Muscle of leg (tissue), 11 donors: ENCODE measurements around the gene MRLN. TPM values are rescaled to one million over a fixed set of nuclear protein-coding genes. Genes with fewer than 3 reads are reported as not detected.

Experiments
- DNase-seq: peaks from one replicate; pipeline ENCODE4 v3.0.0; 2013
- H3K27ac ChIP-seq: one replicate; pipeline ENCODE4 v1.5.1; 2013; ENCODE audit warnings: mild to moderate bottlenecking, low read length, control low read depth
- H3K27me3 ChIP-seq: one replicate; pipeline ENCODE4 v1.6.1; 2013; ENCODE audit warnings: low read length; ENCODE audit not compliant: control insufficient read depth, insufficient read depth
- H3K36me3 ChIP-seq: one replicate; pipeline ENCODE4 v1.6.1; 2013; ENCODE audit warnings: low read length; ENCODE audit not compliant: control insufficient read depth, insufficient read depth
- H3K4me1 ChIP-seq: one replicate; pipeline ENCODE4 v1.6.1; 2013; ENCODE audit warnings: low read length; ENCODE audit not compliant: control insufficient read depth, insufficient read depth
- H3K4me3 ChIP-seq: one replicate; pipeline ENCODE4 v1.5.1; 2013; ENCODE audit warnings: low read length, control low read depth
- H3K9me3 ChIP-seq: replicated peaks from 2 replicates; pipeline ENCODE4 v1.6.1; 2013; ENCODE audit warnings: low read depth, low read length; ENCODE audit not compliant: control insufficient read depth
- WGBS: methylation state at CpG from one replicate; pipeline ENCODE4 v1.1.5; 2013; ENCODE audit warnings: missing lambda C conversion rate; ENCODE audit not compliant: insufficient coverage; 5-methylcytosine and 5-hydroxymethylcytosine counted together
- polyA plus RNA-seq, 8 donors: library from polyadenylated mRNA; unstranded; fragments of 120-200 nt; gene quantifications; one replicate each; pipeline versions ENCODE4 v1.2.1 to v1.2.3, GENCODE V29; 2013; ENCODE audit warnings: inconsistent platforms in 1 of 8, low replicate concordance in 1 of 8; ENCODE audit not compliant: insufficient read length in 8 of 8, insufficient read depth in 1 of 8
- total RNA-seq: library from RNA; stranded (reverse); fragments of 120-200 nt; gene quantifications from one replicate; pipeline ENCODE4 v1.2.4, GENCODE V29; 2013

Gene MRLN
- total and polyA plus RNA-seq, 9 donors = 121 to 254 (median 154) TPM

DNA sequence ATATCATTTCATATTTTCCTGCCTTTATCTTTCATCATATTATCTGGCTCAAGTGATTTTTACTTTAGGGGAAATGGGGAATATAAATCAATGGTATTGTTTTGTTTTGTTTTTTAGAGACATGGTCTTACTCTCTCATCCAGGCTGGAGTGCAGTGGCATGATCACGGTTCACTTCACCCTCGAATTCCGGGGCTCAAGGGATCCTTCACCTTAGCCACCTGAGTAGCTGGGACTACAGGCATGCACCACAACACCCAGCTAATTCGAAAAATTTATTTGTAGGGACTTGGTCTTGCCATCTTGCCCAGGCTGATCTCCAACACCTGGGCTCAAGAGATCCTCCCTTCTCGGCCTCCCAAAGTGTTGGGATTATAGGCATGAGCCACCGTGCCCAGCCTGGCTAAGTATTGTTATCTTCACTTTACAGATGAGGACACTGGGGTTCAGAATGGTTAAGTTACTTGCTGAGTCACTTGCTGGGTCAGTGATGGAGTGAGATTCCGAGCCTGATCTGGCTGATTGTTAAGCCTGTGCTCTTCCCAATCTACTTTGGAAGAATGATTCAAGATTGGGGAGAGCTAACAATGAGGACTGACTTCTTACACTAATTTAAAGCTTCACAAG, 39.9 kb downstream of the MRLN start:
- Histone ChIP-seq H3K27me3 (peaks cover 26% of the 10 kb centered on the region), H3K4me3 (no peak overlapping the region), H3K4me1 (peaks cover 9% of the 10 kb centered on the region), H3K27ac (no peak overlapping the region), H3K9me3 (no peaks in the 10 kb centered on the region), H3K36me3 (no peaks in the 10 kb centered on the region)
- no peak for DNase-seq
- 89% methylated on average over 3 of the region's 7 CpGs for WGBS

DNA sequence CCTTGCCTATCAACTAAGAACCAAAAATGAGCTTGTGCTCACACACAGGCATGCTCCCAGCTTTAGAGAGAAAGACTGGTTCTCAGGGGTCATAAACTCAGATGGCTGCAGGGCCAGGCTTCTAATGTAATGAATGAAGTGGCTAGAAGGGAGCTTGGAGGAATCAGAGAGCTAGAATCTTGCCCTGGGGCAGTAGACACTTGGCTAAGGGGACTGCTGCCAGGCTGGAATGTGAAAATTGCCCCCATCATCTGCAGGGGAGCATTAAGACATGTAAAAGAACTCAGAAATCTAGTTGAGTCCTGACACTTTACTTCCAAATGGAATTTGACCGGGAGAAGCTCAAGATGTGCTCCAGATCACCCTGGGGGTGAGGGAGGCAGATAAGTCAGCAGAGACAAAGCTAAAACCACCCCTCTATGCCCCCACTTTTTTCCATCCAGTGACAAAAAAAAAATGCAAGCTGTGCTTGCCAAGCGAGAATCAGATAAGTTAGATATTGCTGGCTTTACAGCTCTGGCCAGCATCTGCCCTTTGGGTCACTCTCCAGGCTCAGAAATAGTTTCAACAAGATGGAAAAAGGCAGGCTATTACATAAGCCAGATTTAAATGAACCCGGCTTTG, 41.3 kb downstream of the MRLN start:
- H3K9me3 ChIP-seq = no peaks in the 10 kb centered on the region
- WGBS = 75% methylated on average over 1 of the region's 3 CpGs
- peaks cover 26% of the 10 kb centered on the region for H3K27me3 ChIP-seq
- no peaks in the 10 kb centered on the region for H3K36me3 ChIP-seq
- H3K4me3 ChIP-seq = no peak overlapping the region
- no peak for DNase-seq
- H3K27ac ChIP-seq = no peak overlapping the region
- peaks cover 9% of the 10 kb centered on the region for H3K4me1 ChIP-seq

DNA sequence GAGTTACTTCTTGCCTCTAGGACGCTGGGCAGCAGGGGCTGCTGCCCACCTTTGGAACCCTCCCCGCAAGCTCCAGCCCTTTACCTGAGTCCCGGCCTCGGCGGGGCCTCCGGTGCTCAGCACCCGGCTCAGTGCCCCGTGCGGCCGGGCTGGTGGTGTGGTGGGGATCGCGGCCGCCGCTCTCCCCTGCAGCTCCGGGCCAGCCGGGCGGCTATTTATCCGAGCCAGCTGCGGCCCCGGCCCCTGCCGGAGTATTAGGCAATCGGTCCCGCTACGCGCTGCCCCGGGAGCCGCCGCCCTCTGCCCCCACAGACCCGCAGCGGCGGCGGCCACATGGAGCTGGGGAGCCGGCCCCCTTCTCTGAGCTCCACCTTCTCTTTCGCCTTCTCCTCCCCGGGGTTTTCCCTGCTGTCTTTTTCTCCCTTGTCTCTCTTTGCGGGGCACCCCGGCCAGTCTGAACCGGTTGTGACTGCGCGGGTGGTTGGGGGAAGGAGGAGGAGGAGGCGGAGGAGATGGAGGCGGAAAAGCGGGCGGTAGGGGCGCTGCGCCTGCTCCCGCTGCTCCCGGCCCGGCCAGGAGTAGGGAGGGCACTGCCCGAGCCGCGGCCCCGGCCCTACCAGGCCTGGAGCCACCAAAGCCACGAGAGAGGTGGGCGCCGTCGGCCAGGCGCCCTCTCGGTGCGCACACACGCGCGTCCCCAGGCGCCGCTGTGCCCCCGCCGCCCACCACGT, 43.7 kb downstream of the MRLN start, which contains the start of gene SLC16A9:
Gene SLC16A9 (minus strand): TSS at position 456 of the 731 bp plus-strand sequence. CDS start 25,559 bp downstream, outside the sequence.
- Histone ChIP-seq H3K27ac (no peak within 1 kb of the TSS), H3K4me3 (peak within 1 kb of the TSS; percentile 68), H3K4me1 (peaks cover 9% of the 10 kb centered on the region), H3K36me3 (no peaks in the 10 kb centered on the region), H3K27me3 (peaks cover 23% of the 10 kb centered on the region), H3K9me3 (no peaks in the 10 kb centered on the region)
- DNase-seq = peak; percentile 82
- under 1% methylated on average over 60 of the region's 68 CpGs for WGBS

DNA sequence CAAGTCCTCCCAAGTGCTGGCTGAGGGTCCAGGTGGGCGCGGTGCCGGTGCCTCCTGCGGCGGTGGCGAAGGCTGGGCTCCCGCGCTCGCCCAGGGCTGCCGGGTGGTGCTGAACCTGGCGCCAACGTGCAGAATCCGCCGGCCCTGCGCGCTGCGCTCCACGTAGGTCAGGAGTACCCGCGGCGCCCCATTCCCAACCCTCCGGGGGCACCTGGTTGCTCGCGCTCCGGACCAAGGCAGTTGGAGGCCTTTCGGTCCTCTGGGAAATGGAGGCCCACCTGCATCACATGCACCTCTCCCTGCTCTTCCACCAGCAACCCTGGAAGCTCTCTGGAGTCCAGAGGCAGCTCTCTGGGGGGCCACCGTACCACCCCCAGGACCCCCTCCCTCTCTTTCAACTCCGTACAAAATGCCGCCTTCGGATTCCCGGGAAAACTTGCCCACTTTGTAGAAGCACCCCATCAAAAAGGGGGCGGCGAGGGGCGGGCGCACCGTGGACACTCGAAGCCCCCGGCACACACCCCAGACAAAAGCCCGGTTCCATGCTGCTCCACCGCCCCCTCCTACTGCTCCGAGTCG, 44.4 kb downstream of the MRLN start:
- Histone ChIP-seq H3K27me3 (peaks cover 23% of the 10 kb centered on the region), H3K27ac (no peak overlapping the region), H3K36me3 (no peaks in the 10 kb centered on the region), H3K9me3 (no peaks in the 10 kb centered on the region), H3K4me1 (peaks cover 9% of the 10 kb centered on the region), H3K4me3 (peak overlapping the region; percentile 68)
- under 1% methylated on average over 39 of the region's 42 CpGs for WGBS
- peak; percentile 20 for DNase-seq

DNA sequence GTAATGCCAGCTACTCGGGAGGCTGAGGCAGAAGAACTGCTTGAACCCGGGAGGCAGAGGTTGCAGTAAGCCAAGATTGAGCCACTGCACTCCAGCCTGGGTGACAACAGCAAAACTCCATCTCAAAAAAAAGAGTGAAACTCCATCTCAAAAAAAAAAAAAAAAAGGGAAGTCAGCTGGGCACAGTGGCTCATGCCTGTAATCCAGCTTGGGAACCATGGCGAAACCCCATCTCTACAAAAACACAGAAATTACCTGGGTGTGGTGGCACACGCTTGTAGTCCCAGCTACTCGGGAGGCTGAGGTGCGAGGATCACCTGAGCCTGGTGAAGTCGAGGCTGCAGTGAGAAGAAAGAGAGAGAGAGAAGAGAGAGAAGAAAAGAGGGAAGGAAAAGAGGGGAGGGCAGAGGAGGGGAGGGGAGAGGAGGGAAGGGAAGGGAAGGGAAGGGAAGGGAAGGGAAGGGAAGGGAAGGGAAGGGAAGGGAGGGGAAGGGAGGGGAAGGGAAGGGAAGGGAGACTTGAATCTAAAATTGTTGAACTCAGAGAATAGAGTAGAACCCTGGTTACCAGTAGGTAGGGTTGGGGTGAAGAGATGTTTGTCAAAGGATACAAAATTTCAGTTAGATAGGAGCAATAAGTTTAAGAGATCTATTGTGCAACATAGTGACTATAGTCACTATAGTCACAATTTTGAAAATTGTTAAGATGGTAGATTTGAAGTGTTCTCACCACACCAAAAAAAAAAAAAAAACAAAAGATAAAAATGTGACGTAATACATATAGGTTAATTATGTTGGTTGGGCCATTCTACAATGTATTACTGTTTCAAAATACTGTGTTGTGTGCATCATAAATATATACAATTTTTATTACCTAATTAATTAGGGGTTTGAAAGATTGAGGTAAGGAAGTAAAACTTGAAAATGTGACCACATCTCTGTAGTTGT, 46.1 kb downstream of the MRLN start:
- Histone ChIP-seq H3K27ac (no peak overlapping the region), H3K4me1 (peaks cover 9% of the 10 kb centered on the region), H3K27me3 (peaks cover 18% of the 10 kb centered on the region), H3K4me3 (no peak overlapping the region), H3K36me3 (no peaks in the 10 kb centered on the region), H3K9me3 (no peaks in the 10 kb centered on the region)
- DNase-seq = no peak
- 100% methylated on average over 3 of the region's 8 CpGs for WGBS

DNA sequence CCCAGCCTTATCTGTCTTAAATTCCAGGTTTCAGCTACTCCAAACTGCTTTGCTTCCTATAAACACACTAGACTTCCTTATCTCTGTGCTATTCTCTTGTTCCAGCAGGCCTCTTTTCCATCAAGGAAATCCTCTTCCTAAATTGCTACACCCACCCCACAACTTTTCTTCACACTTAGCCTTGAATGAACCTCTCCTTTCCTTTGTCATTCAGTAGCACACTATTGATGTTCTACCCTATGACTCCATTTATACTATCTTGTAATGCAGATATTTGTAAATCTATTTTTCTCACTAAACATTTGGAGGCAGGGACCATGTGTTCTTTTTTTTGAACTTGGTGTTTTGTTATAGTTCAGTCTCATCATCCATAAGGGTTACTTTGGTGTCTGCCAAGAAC, 47.3 kb downstream of the MRLN start:
- Histone ChIP-seq H3K4me3 (no peak overlapping the region), H3K9me3 (no peaks in the 10 kb centered on the region), H3K4me1 (peaks cover 9% of the 10 kb centered on the region), H3K27me3 (peaks cover 13% of the 10 kb centered on the region), H3K36me3 (no peaks in the 10 kb centered on the region), H3K27ac (no peak overlapping the region)
- no peak for DNase-seq

DNA sequence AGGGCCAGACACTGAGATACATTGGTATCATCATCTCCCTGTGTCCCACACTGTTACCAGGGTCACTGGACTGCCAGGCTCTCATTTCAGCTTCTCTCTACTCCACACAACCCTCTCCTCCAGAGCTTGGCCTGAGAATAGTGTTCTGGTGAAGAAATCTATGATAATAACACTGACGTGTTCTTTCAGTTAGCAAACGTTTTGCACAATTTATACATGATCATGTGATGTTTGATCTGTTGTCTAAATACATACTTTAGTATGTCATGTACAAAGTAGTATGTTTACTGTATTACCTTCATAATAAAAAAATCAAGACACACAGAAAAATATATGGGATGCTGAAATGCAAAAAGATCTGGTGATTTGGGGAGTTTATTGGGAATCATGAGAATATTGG, 48.6 kb downstream of the MRLN start:
- no CpG with 5 or more reads among the region's 2 CpGs for WGBS
- peaks cover 9% of the 10 kb centered on the region for H3K4me1 ChIP-seq
- no peaks in the 10 kb centered on the region for H3K36me3 ChIP-seq
- H3K27ac ChIP-seq = no peak overlapping the region
- H3K4me3 ChIP-seq = no peak overlapping the region
- no peak for DNase-seq
- no peaks in the 10 kb centered on the region for H3K9me3 ChIP-seq
- H3K27me3 ChIP-seq = peaks cover 9% of the 10 kb centered on the region

DNA sequence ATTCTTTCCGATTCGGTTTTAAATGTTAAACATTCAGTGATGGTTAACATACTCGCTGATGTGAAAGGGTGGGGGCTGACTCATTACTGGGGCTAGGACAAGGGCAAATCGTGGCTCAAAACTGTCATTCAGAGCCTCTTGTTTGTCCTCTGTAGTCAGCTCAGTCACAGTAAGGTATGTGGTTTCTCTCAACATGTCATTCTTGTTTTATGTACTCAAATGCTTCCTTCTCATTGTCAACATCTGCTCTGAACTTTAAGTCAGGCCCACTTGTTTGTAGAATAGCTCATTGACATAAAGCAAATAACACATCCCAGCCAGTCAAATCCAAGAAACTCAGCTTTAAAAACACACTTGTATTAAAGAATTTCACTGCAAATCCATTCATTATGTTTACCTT, 50.9 kb downstream of the MRLN start:
- WGBS = 95% methylated on average over 3 of the region's 4 CpGs
- H3K27me3 ChIP-seq = no peaks in the 10 kb centered on the region
- no peak overlapping the region for H3K27ac ChIP-seq
- H3K9me3 ChIP-seq = no peaks in the 10 kb centered on the region
- no peak overlapping the region for H3K4me3 ChIP-seq
- no peaks in the 10 kb centered on the region for H3K36me3 ChIP-seq
- H3K4me1 ChIP-seq = no peaks in the 10 kb centered on the region
- no peak for DNase-seq

DNA sequence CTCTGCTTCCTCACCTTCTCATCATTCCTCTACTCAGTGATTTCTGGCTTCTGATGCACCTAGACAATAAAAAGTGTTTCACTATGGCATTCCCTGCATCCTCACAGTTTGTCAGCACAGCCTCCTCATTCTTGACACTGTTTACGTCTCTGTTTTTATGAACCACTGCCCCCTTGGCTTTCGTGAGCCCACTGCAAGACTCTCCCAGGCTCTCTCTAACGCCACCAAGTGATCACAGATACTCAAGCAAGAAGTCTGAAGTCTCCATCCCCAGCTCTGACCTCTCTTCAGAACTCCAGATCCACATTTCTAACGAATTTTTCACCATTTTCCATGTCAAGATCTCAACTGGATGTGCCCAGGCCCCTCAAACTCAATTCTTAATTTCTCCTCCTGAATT, 52.5 kb downstream of the MRLN start:
- H3K36me3 ChIP-seq = no peaks in the 10 kb centered on the region
- no peaks in the 10 kb centered on the region for H3K9me3 ChIP-seq
- H3K27me3 ChIP-seq = no peaks in the 10 kb centered on the region
- no peaks in the 10 kb centered on the region for H3K4me1 ChIP-seq
- no peak overlapping the region for H3K27ac ChIP-seq
- WGBS = 31% methylated on average over 4 of the region's 4 CpGs
- H3K4me3 ChIP-seq = no peak overlapping the region
- no peak for DNase-seq
